Smooth muscle cell (in vitro differentiated cells): ENCODE measurements around the gene LMO3. TPM values are rescaled to one million over a fixed set of nuclear protein-coding genes. Genes with fewer than 3 reads are reported as not detected.

Experiments used
- DNase-seq: peaks from one replicate; lab custom pipeline; 2025; ENCODE audit not compliant: unreplicated experiment; lab: John Stamatoyannopoulos, UW
- H2AFZ ChIP-seq: fragments of 200-600 bp; sonication (generic); 2 replicates; pipeline ENCODE4 v1.6.0; 2016; ENCODE audit warnings: antibody characterized with exemption, low read depth, mild to moderate bottlenecking
- H3F3A ChIP-seq: fragments of 200-600 bp; sonication (generic); 2 replicates; pipeline ENCODE4 v1.6.0; 2017; ENCODE audit warnings: antibody characterized with exemption, low read depth
- H3K27ac ChIP-seq: fragments of 200-600 bp; sonication (generic); 2 replicates; pipeline ENCODE4 v1.5.1; 2016; ENCODE audit warnings: low read depth, mild to moderate bottlenecking
- H3K27me3 ChIP-seq: fragments of 200-600 bp; sonication (generic); 2 replicates; pipeline ENCODE4 v1.6.1; 2016; ENCODE audit warnings: low read depth, mild to moderate bottlenecking
- H3K36me3 ChIP-seq: fragments of 200-600 bp; sonication (generic); 2 replicates; pipeline ENCODE4 v1.5.1; 2016; ENCODE audit warnings: low read depth
- H3K4me1 ChIP-seq: fragments of 200-600 bp; sonication (generic); 2 replicates; pipeline ENCODE4 v1.5.1; 2016; ENCODE audit warnings: low read depth
- H3K4me2 ChIP-seq: fragments of 200-600 bp; sonication (generic); 2 replicates; pipeline ENCODE4 v1.6.0; 2016; ENCODE audit warnings: mild to moderate bottlenecking
- H3K4me3 ChIP-seq: fragments of 200-600 bp; sonication (generic); 2 replicates; pipeline ENCODE4 v1.5.1; 2016; ENCODE audit warnings: mild to moderate bottlenecking
- H3K79me2 ChIP-seq: fragments of 200-600 bp; sonication (generic); 2 replicates; pipeline ENCODE4 v1.6.0; 2016; ENCODE audit warnings: low read depth, mild to moderate bottlenecking
- H3K9ac ChIP-seq: fragments of 200-600 bp; sonication (generic); 2 replicates; pipeline ENCODE4 v1.6.0; 2016; ENCODE audit warnings: low read depth
- H3K9me3 ChIP-seq: fragments of 200-600 bp; sonication (generic); replicated peaks from 2 replicates; pipeline ENCODE4 v1.5.1; 2016; ENCODE audit warnings: low read depth
- H4K20me1 ChIP-seq: fragments of 200-600 bp; sonication (generic); 2 replicates; pipeline ENCODE4 v1.6.0; 2016; ENCODE audit warnings: low read depth
- WGBS: methylation state at CpG from one replicate; pipeline ENCODE4 v1.1.7; 2016; ENCODE audit warnings: low lambda C conversion rate; 5-methylcytosine and 5-hydroxymethylcytosine counted together
- polyA plus RNA-seq: library from polyadenylated mRNA; unstranded; fragments of >200 nt; fragmentation: Nextera tagmentation; extraction: Ambion mirVana; gene quantifications from 2 replicates; pipeline ENCODE4 v1.2.1, GENCODE V29; 2016
- total RNA-seq: library from RNA; depleted of rRNA; stranded (reverse); fragments of >200 nt; gene quantifications from 2 replicates; pipeline ENCODE4 v1.2.3, GENCODE V29; 2014
- TF ChIP-seq, protein P1 (sequence below): fragments of 200-600 bp; sonication (generic); IDR thresholded peaks from 2 replicates; pipeline ENCODE4 v1.5.1; 2017; ENCODE audit warnings: borderline replicate concordance, mild to moderate bottlenecking, antibody characterized with exemption; ENCODE audit not compliant: insufficient read depth, poor library complexity, severe bottlenecking

The LMO3 gene
- total and polyA plus RNA-seq, 2 experiments from 2014 or later: 0.22 to 1.3 TPM

DNA sequence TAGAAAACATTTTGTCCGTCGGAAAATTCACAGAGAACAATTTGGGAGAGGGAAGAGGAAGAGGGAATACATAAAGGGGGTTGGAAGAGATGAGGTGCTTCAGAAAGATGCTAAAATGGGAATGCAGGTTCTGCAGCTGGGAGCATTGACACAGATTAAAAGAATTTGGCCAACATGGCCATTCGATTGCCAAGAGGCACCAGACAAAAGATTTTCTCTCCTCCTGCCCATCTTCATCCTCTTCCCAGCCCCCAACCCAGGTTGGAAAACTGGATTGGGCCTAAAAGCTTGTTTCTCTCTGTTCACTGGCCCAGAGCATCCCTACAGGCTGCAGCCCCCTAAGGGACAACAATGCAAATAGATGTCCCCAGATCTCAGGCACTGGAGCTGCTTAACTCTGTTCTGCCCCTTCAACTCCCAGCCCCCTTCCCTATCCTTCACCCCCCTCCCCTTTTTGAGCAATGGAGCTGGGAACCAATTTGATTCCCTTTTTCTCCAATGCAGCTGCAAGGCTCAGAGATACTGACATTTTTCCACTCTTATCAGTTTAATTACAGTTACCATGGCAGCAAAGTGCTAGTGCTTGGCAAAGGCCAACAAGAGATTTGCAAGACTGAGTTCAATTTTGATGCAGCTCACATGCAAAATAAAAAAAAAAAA lies 1.9 kb downstream of the LMO3 start:
- Histone ChIP-seq H3K4me2 (no peak overlapping the region), H3K9ac (no peak overlapping the region), H3K4me1 (peaks cover 15% of the 10 kb centered on the region), H3K36me3 (no peaks in the 10 kb centered on the region), H3K79me2 (no peaks in the 10 kb centered on the region), H3F3A (no peaks in the 10 kb centered on the region), H3K4me3 (peak overlapping the region; percentile 62), H3K27ac (no peak overlapping the region), H3K27me3 (peaks cover 80% of the 10 kb centered on the region), H2AFZ (no peak overlapping the region), H4K20me1 (no peaks in the 10 kb centered on the region), H3K9me3 (no peaks in the 10 kb centered on the region)
- TF ChIP-seq, protein P1, sequence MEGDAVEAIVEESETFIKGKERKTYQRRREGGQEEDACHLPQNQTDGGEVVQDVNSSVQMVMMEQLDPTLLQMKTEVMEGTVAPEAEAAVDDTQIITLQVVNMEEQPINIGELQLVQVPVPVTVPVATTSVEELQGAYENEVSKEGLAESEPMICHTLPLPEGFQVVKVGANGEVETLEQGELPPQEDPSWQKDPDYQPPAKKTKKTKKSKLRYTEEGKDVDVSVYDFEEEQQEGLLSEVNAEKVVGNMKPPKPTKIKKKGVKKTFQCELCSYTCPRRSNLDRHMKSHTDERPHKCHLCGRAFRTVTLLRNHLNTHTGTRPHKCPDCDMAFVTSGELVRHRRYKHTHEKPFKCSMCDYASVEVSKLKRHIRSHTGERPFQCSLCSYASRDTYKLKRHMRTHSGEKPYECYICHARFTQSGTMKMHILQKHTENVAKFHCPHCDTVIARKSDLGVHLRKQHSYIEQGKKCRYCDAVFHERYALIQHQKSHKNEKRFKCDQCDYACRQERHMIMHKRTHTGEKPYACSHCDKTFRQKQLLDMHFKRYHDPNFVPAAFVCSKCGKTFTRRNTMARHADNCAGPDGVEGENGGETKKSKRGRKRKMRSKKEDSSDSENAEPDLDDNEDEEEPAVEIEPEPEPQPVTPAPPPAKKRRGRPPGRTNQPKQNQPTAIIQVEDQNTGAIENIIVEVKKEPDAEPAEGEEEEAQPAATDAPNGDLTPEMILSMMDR: no peak
- no peak for DNase-seq
- WGBS: 90% methylated on average over 3 of the region's 3 CpGs

DNA sequence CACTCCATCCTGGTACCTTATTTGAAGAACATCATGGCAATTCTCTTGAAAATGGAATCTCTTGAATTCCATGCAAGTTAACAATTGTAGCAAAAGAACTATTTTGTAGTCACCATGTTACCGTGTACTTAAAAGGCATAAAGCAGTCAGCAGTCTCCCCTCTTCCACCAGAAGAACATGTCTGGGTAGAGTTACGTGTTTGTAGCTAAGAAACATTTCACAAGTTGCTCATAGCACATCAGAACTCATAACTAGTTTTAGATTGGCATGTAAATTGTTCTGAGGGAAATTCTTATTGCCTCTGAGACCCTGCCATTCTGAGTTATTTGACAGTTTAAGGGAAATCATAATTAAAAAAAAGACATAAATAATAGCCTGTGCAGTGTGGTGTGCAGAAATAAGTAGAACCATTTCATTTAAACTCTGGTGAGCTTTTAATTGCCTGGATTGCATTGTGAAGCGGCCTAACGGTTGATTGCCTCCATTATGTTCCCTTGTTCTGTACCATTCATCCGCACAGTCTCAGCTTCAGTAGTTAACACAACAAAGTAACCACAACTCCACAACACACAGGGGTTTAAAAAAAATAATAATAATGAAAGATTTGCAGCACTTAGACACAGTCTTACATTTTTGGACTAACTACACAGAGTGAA lies 2.6 kb downstream of the LMO3 start:
- peaks cover 78% of the 10 kb centered on the region for H3K27me3 ChIP-seq
- H3K9me3 ChIP-seq: no peaks in the 10 kb centered on the region
- H3K9ac ChIP-seq: no peak overlapping the region
- H4K20me1 ChIP-seq: no peaks in the 10 kb centered on the region
- no peak overlapping the region for H3K27ac ChIP-seq
- DNase-seq: no peak
- TF ChIP-seq, protein P1: no peak
- no peak overlapping the region for H3K4me2 ChIP-seq
- WGBS: 90% methylated on average over 5 of the region's 5 CpGs
- H3K4me1 ChIP-seq: peaks cover 15% of the 10 kb centered on the region
- H3K36me3 ChIP-seq: no peaks in the 10 kb centered on the region
- no peaks in the 10 kb centered on the region for H3K79me2 ChIP-seq
- no peaks in the 10 kb centered on the region for H3F3A ChIP-seq
- H2AFZ ChIP-seq: no peak overlapping the region
- no peak overlapping the region for H3K4me3 ChIP-seq

DNA sequence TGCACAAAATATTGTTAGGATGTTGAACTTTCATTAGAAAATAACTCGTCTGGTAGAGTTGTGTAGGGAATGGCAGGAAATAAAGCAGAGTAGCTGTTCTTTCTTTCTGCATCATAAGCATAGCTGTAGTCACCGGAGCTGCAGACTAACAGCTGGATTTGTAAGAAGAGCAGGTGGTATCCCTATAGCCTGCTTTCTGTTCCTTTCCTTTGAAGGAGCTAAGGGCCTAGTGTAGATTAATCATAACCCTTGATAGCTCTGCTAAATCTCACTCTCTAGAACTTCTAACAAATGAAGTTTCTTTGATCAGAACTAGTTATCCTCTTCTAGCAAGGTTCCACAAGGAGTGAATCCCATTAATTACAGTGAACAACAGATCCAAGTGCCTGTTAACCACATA lies 3.5 kb downstream of the LMO3 start:
- no peak overlapping the region for H3K27ac ChIP-seq
- H3K4me2 ChIP-seq: no peak overlapping the region
- H3K4me3 ChIP-seq: no peak overlapping the region
- H2AFZ ChIP-seq: no peak overlapping the region
- no peaks in the 10 kb centered on the region for H3F3A ChIP-seq
- H3K9ac ChIP-seq: no peak overlapping the region
- no peaks in the 10 kb centered on the region for H4K20me1 ChIP-seq
- TF ChIP-seq, protein P1: no peak
- H3K27me3 ChIP-seq: peaks cover 68% of the 10 kb centered on the region
- H3K36me3 ChIP-seq: no peaks in the 10 kb centered on the region
- WGBS: 78% methylated on average over 2 of the region's 2 CpGs
- no peaks in the 10 kb centered on the region for H3K79me2 ChIP-seq
- H3K9me3 ChIP-seq: no peaks in the 10 kb centered on the region
- DNase-seq: no peak
- peaks cover 15% of the 10 kb centered on the region for H3K4me1 ChIP-seq
